GM19193 (cell line): ENCODE data around the gene PLEKHO2.
A peak's percentile ranks its signal among the peaks of the same experiment; 100 is the strongest.

Source experiments
- POLR2A ChIP-seq: IDR thresholded peaks from 4 replicates; pipeline ENCODE4 v1.6.1; 2011; ENCODE audit not compliant: insufficient read depth, insufficient read length; ENCODE audit errors: extremely low read depth

The PLEKHO2 gene

GRCh38 chr15:64825431-64826294 is 16.1 kb upstream of the PLEKHO2 start, which contains the start of gene PIF1:
Gene PIF1, minus strand, starts transcription at chr15:64825647. Its CDS starts 1,312 bp downstream, at chr15:64824335.
- TF ChIP-seq POLR2A = peak; percentile 81

DNA sequence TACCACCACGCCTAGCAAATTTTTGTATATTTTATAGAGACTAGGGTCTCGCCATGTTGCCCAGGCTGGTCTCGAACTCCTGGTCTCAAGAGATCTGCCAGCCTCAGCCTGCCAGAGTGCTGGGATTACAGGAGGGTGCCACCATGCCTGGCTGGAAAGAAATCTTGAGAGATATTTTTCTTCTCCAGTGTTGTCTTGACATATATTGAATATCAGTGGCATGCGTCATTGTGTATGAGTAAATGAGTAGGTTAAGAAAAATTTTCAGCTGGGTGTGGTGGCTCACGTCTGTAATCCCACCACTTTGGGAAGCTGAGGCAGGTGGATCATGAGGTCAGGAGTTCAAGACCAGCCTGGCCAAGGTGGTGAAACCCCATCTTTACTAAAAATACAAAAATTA is 12.7 kb upstream of the PLEKHO2 start:
- TF ChIP-seq POLR2A = no peak

GRCh38 chr15:64833690-64834089 is 8.0 kb upstream of the PLEKHO2 start:
- no peak for TF ChIP-seq POLR2A

- TF ChIP-seq POLR2A = no peak
Measured at GRCh38 chr15:64836023-64836536, 5.6 kb upstream of the PLEKHO2 start.

GRCh38 chr15:64837502-64837901 is 4.2 kb upstream of the PLEKHO2 start:
- no peak for TF ChIP-seq POLR2A

GRCh38 chr15:64841060-64841343 is 713 bp upstream of the PLEKHO2 start:
- TF ChIP-seq POLR2A = no peak

DNA sequence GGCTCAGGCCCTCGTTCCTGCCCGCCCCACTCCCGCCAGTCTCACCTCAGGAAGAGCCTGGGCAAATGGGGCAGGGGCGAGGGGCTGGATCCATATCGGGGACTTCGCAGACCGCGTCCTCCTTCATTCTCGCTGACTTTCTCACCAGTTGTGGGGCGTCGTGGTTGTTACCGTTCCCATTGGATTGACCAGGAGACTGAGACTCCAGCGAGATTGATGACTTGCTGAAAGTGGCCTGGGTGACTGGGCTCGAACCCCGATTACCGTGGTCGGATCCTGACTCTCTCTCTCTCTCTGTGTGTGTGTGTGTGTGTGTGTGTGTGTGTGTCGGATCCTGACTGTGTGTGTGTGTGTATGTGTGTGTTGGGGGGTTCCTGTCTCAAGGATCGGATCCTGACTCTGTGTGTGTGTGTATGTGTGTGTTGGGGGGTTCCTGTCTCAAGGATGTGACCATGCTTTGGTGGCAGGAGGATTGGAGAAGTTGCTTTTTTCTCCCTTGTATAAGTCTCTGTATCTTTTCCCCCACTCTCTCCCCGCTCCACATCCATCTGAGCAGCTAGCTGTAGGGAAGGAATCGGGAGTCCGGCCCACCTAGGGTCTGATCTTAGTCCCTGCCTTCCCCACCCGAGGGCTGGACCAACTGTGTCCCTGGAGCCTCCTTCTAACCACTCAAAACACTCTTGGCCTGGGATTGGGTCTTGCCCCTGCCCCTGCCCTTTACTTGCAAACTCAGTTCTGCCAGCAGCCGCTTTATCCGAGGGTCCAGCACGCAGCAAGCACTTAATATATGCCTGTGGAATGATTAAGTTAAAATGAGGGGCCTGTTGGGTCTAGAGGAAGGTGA is 603 bp downstream of the PLEKHO2 start:
- no peak for TF ChIP-seq POLR2A

DNA sequence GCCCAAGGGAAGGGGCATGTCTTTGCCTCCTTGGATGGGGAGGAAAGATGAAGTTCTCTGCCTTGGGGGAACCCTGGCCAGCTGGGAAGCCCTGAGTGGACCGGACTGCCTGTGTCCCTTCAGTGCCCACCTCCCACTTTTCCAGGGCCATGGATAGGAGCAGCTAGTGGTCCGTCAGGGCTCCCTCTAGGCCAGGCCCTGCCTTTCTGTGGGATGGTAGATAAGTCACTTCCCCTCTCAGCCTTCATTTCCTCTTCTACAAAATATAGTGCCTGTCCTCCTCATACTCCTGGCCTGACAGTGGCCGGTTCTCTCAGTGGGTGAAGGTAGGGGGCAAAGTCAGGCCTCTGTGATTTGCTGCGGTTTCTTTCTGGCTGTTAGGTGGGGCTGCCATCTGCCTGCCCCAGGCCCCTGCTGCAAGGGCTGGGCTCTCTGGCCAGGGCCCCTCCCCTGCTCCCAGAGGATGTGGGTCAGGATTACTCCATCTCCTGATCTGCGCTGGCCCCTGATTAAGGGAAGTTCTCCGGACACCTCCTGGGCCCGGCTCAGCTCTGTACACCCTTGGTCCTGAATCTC is 1.4 kb downstream of the PLEKHO2 start:
- TF ChIP-seq POLR2A = no peak

GRCh38 chr15:64843991-64844390 is 2.3 kb downstream of the PLEKHO2 start:
- no peak for TF ChIP-seq POLR2A

GRCh38 chr15:64844576-64845145 is 2.9 kb downstream of the PLEKHO2 start:
- no peak for TF ChIP-seq POLR2A

GRCh38 chr15:64845183-64845611 is 3.5 kb downstream of the PLEKHO2 start:
- TF ChIP-seq POLR2A = no peak

GRCh38 chr15:64845831-64846595 is 4.3 kb downstream of the PLEKHO2 start:
- TF ChIP-seq POLR2A = no peak

GRCh38 chr15:64847016-64847415 is 5.3 kb downstream of the PLEKHO2 start:
- no peak for TF ChIP-seq POLR2A

DNA sequence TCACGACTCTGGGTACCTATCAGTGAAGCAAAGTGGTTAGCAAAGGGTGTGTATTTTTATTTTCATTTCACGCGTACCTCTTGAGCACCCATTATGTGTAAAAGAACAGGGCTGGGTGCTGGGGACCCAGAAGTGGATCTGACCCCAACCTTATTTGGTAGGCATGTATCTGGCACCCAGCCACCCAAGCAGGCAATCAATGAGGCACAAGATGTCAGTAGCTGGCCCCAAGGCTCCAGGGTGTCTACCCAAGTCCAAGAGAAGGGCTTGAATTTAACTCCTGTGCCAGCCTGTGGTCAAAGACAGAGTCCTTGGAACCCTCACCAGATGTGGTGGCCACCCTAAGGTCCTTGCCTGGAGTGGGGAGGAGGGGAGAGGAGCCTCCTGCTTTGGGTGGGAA is 5.7 kb downstream of the PLEKHO2 start:
- no peak for TF ChIP-seq POLR2A
